Measurements from ENCODE around the gene PALM. TPM values are rescaled to one million over a fixed set of nuclear protein-coding genes. Genes with fewer than 3 reads are reported as not detected.
"Not testable (repeated sequence)": the region's sequence is repeated elsewhere in the genome, so short reads cannot be mapped to it uniquely, and the experiment has no call there.

Gene PALM
- total RNA-seq, 1 donor from 2014 or later: 45.1 TPM

GRCh38 chr19:723714-724113 lies 15.0 kb downstream of the PALM start:
- no peak for DNase-seq (ENCODE audit: low read depth, low spot score)
- TF ChIP-seq CTCF (conservative IDR thresholded peaks at IDR 0.05): no peak
- Mint-ChIP-seq H3K27ac (ENCODE audit: unreplicated experiment) (no peak overlapping the region), H3K9me3 (no peaks in the 10 kb centered on the region), H3K4me1 (peaks cover under 1% of the 10 kb centered on the region), H3K36me3 (ENCODE audit: low read depth) (peaks cover 3% of the 10 kb centered on the region), H3K4me3 (no peak overlapping the region), H3K27me3 (ENCODE audit: low read depth) (no peaks in the 10 kb centered on the region)

GRCh38 chr19:725461-726089 lies 16.8 kb downstream of the PALM start:
- Mint-ChIP-seq H3K4me3 (no peak overlapping the region), H3K9me3 (no peaks in the 10 kb centered on the region), H3K4me1 (no peaks in the 10 kb centered on the region), H3K27me3 (ENCODE audit: low read depth) (no peaks in the 10 kb centered on the region), H3K36me3 (ENCODE audit: low read depth) (peaks cover 6% of the 10 kb centered on the region), H3K27ac (ENCODE audit: unreplicated experiment) (no peak overlapping the region)
- DNase-seq (ENCODE audit: low read depth, low spot score): no peak
- TF ChIP-seq CTCF (conservative IDR thresholded peaks at IDR 0.05): no peak

- no peaks in the 10 kb centered on the region for H3K9me3 Mint-ChIP-seq
- TF ChIP-seq CTCF (conservative IDR thresholded peaks at IDR 0.05): no peak
- no peak overlapping the region for H3K4me3 Mint-ChIP-seq
- no peaks in the 10 kb centered on the region for H3K27me3 Mint-ChIP-seq (ENCODE audit: low read depth)
- no peak for DNase-seq (ENCODE audit: low read depth, low spot score)
- H3K36me3 Mint-ChIP-seq (ENCODE audit: low read depth): peaks cover 6% of the 10 kb centered on the region
- no peak overlapping the region for H3K27ac Mint-ChIP-seq (ENCODE audit: unreplicated experiment)
- no peaks in the 10 kb centered on the region for H3K4me1 Mint-ChIP-seq
Measured at GRCh38 chr19:726993-727956, 18.5 kb downstream of the PALM start.

- Mint-ChIP-seq H3K36me3 (ENCODE audit: low read depth) (peaks cover 6% of the 10 kb centered on the region), H3K4me1 (no peaks in the 10 kb centered on the region), H3K27ac (ENCODE audit: unreplicated experiment) (no peak overlapping the region), H3K9me3 (no peaks in the 10 kb centered on the region), H3K27me3 (ENCODE audit: low read depth) (no peaks in the 10 kb centered on the region), H3K4me3 (no peak overlapping the region)
- TF ChIP-seq CTCF (conservative IDR thresholded peaks at IDR 0.05): no peak
- no peak for DNase-seq (ENCODE audit: low read depth, low spot score)
Measured at GRCh38 chr19:728011-728410, 19.3 kb downstream of the PALM start.

GRCh38 chr19:729564-729963 lies 20.8 kb downstream of the PALM start:
- not testable (repeated sequence) for H3K27ac Mint-ChIP-seq (ENCODE audit: unreplicated experiment); H3K27me3 Mint-ChIP-seq (ENCODE audit: low read depth); DNase-seq (ENCODE audit: low read depth, low spot score); H3K4me3 Mint-ChIP-seq; H3K4me1 Mint-ChIP-seq; H3K9me3 Mint-ChIP-seq; H3K36me3 Mint-ChIP-seq (ENCODE audit: low read depth)
